GM19467 (cell line): ENCODE measurements around the gene ATP1B2.
"Not testable (repeated sequence)": the region's sequence is repeated elsewhere in the genome, so short reads cannot be mapped to it uniquely, and the experiment has no call there.

ENCODE experiments used
- ATAC-seq: cut with Tn5 transposase; IDR thresholded peaks from one replicate; pipeline ENCODE4 v1.9.1; 2021; ENCODE audit warnings: mild to moderate bottlenecking, moderate library complexity; ENCODE audit not compliant: unreplicated experiment

The ATP1B2 gene

DNA sequence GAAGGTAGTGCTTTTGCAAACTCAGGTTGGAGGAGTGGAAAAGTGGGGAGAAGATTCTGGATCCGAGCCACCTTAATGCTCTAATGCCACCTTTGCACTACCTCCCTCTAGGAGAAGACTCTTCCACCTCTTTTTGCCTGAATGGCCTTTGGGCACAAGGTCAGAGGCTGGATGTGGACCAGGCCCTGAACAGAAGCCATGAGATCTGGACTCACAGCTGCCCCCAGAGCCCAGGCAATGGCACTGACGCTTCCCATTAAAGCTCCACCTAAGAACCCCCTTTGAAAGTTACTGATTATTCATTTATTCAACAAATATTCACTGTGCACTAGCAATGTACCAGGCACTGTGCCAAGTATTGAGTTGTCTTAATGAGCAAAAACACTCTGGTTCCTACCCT, 17.6 kb upstream of the ATP1B2 start:
- no peak for ATAC-seq

DNA sequence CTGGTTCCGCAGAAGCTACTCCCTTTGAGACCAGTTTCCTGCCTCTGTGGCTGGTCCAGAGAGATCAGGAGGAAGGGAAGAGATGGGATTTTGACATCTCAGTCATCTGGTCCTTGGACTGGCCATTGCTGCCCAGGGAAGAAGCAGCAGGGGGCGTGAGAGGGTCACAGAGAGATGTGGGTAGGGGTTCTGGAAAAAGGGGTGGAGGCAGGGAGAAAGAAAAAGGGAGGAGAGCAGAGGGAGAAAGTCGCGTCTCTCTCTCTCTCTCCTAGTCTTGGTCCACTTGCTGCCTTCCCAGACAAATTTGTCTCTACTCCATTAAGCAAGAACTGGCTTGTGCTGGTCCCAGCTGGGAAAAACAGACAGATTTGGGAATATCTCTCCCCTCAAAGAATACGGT, 16.3 kb upstream of the ATP1B2 start:
- no peak for ATAC-seq

DNA sequence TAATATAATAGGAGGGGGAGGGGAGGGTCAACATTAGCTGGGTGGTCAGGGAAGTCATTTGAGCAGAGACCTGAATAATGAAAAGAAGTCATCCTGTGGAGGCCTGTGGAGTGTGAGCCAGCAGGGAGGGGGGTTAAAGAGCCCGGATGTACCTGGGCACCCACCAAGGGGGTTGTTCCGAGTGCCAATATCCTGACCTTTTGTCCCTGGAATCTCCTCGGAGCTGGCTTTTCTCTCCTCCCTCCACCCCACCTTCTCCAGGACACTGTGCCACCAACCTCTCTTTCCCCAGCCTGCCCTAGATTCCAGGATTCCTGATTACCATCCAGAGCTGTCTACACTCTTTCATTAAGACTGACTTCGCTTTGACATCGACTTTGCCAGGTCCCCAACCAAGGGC, 14.6 kb upstream of the ATP1B2 start:
- ATAC-seq = no peak

DNA sequence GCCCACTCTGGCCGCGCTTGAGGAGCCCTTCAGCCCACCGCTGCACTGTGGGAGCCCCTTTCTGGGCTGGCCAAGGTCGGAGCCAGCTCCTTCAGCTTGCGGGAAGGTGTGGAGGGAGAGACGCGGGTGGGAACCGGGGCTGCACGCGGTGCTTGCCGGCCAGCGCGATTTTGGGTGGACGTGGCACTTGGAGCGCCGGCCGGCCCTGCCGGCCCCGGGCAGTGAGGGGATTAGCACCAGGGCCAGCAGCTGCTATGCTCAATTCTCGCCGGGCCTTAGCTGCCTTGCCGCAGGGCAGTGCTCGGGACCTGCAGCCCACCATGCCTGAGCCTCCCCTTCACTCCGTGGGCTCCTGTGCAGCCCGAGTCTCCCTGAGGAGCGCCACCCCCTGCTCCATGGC, 9.9 kb upstream of the ATP1B2 start:
- no peak for ATAC-seq

DNA sequence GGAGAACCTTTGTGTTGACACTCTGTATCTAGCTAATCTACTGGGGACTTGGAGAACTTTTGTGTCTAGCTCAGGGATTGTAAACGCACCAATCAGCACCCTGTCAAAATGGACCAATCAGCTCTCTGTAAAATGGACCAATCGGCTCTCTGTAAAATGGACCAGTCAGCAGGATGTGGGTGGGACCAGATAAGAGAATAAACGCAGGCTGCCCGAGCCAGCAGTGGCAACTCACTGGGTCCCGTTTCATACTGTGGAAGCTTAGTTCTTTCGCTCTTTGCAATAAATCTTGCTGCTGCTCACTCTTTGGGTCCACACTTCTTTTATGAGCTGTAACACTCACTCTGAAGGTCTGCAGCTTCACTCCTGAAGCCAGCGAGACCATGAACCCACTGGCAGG, 9.1 kb upstream of the ATP1B2 start:
- ATAC-seq = not testable (repeated sequence)

DNA sequence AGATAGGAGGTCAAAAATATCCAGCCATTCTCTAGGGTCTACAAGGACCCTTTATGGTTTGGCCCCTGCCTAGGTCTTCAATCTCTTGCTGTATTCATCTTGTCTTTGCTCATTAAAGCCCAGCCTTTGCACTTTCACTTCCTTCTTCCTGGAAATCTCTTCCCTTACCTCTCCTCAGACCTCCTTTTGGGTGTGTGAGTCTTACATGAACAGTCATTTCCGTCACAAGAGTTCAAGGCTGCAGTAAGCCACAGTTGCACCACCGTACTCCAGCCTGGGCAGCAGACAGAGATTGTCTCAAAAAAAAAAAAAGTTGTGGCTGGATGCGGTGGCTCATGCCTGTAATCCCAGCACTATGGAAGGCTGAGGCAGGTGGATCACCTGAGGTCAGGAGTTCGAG, 6.0 kb upstream of the ATP1B2 start:
- ATAC-seq = no peak

DNA sequence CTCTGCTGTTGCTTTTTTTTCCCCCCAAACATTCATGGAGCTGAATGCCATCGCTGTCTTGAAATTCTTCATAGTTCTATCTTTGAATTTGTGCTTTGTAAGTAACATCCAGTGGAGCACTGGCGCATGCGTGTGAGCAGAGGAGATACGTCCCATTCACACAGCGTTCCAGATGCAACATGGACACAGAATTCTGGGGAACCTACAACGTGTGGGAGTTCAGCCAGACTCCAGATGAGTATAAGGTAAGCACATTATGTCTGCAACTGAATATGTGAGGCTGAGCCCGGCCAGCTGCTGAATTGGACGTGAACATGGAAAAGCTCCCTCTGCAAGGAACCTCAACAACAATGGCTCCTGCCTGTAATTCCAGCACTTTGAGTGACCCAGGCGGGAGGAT, 4.3 kb upstream of the ATP1B2 start:
- no peak for ATAC-seq

DNA sequence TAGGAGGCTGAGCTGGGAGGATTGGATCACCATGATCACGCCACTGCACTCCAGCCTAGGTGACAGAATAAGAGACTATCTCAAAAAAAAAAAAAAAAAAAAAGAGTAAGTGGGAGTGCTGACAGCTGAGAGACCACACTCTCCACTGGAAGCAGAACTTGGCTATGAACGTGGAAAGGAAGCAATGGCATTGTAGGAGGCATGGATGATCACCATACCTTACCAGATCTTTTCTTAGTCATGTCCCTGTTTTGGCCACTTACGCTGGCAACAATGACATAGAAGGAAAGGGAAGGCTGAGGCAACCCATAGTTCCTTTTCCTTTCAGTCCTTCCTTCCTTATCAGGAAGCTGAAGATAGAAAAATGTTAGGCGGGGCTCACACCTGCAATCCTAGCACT, 3.7 kb upstream of the ATP1B2 start:
- ATAC-seq = no peak

DNA sequence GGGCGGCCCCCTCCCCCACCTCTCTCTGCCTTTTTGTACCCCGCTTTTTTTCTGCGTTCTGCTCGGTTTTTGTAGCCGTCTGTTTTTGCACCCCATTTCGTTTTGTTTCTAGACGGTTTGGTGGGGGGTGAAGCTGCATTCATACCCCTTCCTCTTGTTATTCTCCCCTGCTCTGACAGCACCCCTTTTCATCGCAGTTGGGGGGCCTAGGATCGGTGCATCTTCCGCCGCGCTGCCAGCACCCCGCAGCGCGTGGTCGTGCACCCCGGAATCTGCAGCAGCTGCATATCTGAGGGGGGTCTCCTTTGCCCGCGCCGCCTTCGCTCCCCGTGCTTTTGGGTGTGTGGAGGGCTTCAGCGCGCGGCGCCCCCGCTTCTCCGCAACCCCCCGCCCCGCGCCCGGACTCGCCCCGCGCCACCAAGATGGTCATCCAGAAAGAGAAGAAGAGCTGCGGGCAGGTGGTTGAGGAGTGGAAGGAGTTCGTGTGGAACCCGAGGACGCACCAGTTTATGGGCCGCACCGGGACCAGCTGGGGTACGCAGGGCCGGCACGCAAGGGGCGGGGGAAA, 455 bp downstream of the ATP1B2 start:
- no peak for ATAC-seq

DNA sequence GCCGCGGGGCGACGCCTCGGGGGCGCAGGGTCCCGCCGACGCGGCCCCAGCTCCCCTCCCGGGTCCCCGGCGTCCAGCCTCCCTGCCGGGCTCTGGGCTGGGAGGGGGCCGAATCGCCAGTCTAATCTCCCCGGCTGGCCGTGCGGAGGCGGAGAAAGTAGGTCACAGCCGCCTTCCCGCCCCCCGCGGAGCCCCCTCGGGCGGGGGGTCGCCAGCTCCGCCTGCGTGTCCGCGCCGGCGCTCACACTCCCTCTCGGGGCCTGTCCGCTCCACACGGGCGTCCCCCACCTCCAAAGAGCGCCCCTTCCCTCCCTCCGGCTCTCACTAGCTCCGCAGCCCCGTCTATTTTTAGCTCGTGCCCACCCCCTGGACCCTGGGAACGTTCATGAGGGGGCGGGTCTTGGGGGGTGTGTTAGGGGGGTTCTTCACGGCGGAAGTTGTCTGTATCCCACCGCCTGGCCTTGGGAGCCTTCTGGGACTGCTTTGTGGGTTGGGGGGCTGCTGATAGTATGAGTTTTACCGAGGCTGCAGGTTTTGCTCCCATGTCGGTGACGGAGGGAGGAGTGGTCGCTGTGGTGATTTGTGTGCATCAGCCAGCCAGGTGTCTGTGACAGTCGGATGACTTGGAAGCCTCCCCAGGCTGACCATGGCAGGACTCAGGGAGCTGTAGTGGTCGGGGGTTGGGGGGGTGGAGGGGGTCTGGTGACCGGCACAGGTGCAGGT, 1.1 kb downstream of the ATP1B2 start:
- no peak for ATAC-seq

DNA sequence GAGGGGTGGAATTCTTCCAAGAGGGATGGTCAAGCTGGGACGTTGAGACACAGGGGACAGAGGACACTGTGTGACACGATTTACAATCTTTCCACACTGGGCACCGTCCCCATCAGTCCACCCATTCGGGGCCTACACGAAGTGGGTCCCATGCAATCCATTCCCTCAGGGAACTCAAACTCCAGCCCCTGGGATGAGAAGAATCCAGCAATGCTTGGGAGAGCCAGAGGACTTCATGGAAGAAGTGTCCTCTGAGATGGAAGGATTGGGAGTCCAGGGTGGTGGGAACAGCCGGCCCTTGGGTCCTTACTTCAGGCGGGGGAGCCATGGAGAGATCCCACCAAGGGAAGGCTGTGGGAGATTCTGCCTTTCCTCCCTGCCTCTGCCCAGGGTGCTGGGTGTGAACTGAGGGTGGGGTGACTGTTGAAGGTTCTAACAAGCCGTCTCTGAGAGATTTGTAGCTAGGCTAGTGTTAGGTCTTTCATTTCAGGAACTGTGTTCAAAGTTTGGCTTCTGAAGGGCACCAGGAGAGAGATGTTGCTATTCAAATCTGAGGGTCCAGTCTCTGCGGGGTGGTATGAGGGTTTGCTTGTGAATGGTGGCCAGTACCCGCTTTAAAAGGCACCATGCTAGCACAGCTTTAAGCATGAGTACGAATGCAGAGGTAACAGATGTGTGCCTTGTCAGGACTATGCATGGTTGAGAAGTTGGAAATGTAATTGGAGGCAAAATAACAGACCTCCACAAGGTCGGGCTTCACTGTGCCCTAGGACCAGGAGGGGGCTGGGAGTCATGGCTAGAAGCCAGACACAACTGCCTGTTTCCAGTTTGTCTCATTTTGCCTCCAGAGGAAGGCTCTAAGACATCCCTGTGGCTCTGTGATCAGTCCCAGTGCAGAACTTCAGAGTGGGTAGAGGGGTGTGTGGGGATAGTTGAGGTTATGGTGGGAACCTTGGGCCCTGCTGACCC, 1.9 kb downstream of the ATP1B2 start:
- ATAC-seq = no peak

DNA sequence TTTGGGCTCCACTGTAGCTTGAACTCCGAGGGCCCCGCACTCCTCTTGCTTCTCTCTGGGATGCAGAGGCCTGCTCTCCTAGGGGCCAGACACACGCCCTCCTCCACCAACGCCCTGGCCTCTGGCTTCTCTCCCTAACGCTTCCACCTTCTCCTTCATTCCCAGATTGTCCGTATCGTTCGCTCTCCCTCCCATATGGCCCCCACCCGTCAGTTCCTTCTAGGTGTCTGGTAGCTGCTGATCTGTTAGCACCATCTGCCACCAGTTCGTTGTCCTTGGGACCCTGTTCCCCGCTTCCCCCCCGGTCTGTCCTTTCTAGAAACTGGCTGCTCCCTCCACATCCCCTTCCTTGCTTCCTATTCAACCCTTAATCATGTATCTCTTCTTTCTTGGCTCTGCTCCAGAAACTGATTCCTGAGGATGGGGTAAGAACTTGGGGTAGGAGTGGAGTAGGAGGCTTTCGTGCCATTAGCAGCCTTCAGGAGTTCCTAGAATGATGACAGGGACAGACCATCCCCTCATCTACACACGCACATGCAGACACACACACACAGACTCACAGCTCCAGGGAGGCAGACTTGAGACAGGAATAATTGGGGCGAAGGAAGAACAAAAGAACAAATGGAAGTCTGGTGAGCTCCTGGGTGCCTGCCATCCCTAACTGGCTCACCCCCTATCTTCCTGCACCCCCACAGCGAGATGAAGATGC, 4.3 kb downstream of the ATP1B2 start:
- no peak for ATAC-seq

DNA sequence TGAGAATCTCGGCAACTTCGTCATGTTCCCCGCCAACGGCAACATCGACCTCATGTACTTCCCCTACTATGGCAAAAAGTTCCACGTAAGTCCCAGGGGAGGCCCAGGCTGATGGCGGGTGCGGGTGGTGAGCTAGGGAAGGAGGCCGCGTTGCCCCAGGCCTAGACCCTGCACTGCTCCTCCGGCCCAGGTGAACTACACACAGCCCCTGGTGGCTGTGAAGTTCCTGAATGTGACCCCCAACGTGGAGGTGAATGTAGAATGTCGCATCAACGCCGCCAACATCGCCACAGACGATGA, 4.8 kb downstream of the ATP1B2 start:
- ATAC-seq = no peak

DNA sequence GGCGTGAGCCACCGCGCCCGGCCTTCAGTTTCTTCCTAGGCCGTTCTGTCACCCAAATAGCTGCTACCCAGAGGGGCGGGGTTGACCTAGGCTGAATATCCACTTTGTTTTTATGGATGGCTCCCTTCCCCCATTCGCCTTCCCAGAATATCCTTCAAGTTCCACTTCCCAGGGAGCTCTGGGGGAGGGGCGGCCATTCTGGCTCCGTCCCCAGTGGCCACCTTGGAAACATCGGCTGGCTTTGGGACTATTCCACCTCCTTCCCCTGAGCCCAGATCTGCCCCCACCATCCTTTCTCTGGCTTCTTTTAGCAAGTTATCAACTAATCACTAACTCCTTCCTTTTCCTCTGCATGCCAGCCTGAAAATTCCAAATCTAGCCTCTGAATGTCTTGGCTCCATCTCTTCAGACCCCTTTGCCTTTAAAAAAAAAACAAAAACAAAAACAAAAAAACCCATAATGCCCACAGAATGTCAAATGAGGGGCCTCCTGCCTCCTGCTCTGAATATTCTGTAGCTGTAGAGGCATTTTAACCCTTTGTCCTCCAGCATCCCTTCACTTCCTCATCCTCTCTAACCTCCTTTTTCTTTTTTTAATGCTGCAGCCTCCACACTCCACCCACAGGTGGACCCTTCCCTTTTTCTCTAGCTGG, 6.4 kb downstream of the ATP1B2 start:
- no peak for ATAC-seq

DNA sequence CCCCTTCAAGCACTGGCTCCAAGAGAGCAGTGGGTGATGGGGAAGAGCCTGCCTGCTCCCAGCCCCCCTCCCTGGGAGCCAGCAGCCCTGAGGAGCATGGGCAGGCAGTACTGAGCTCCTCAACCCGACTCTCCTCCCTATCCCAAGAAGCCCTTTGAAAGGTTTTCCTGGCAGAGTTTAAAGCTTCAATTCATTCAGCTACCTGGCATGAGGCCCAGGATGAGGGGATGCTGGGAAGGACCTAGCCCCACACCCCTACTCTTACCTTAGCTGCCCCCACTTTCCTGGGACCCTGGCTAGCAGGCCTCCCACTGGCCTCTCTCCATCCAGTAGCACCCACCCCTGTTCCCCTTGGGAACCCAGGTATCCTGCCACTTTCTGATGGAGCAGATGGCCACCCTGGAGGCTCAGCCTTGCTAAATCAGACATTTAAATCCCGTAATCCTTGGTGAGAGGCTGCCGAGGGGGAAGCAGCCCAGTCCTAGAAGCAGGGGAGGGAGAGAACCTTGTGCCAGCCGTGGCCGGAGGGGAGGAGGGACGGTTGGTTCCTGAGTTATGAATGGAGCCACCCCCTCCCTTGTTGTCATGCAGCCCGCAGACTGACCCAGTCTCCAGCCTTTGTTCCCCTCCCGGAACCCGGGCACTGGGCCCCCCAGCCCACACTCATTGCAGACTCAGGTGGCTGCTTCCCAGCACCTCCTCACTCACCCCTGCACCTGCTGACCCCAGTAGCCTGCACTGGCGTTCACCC, 17.1 kb downstream of the ATP1B2 start:
- no peak for ATAC-seq

DNA sequence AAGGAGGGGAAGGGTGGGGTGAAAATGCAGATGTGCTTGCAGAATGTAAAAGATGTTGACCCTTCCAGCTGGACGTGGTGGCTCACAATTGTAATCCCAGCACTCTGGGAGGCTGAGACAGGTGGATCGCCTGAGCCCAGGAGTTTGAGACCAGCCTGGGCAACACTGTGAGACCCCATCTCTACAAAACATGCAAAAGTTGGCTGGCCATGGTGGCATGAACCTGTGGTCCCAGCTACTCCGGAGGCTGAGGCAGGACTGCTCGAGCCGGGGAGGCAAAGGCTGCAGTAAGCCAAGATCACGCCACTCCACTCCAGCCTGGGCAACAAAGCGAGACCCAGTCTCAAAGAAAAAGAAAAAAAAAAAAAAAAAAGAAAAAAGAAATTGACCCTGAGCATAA, 17.8 kb downstream of the ATP1B2 start:
- ATAC-seq = no peak

DNA sequence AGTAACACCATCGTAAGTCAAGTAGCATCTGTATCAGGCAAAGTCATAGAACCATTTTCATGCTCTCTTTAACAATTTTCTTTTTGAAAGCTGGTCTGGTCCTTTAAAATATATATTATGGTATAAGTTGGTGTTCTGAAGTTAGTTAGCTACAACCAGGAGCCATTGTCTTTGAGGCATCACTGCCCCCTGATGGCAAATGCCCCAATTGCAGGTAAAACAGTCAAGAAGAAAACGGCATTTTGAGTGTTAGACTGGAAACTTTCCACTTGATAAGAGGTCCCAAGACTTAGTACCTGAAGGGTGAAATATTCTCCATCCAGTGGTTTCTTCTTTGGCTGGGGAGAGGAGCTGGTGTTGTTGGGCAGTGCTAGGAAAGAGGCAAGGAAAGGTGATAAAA, 22.5 kb downstream of the ATP1B2 start:
- ATAC-seq = no peak

DNA sequence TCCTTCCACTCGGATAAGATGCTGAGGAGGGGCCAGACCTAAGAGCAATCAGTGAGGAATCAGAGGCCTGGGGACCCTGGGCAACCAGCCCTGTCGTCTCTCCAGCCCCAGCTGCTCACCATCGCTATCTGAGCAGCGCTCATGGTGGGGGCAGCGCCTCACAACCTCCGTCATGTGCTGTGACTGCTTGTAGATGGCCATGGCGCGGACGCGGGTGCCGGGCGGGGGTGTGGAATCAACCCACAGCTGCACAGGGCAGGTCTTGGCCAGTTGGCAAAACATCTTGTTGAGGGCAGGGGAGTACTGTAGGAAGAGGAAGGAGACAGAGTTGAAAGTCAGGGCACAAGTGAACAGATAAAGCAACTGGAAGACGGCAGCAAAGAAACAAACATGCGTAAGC, 24.2 kb downstream of the ATP1B2 start:
- no peak for ATAC-seq

DNA sequence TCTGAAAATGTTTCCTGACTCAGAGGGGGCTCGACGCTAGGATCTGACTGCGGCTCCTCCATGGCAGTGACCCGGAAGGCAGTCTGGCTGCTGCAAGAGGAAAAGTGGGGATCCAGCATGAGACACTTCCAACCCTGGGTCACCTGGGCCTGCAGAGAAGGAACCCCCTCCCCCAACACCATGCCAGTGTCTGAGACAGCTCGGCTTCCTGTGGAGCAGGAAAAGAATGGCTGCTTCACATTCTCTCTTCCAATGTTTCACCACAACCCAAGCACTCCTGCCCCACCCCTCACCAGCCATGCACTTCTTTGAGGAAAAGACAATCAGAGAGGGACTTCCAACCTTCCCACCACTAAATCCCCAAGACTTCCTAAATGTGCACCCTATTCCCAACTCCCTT, 25.8 kb downstream of the ATP1B2 start:
- ATAC-seq = no peak

DNA sequence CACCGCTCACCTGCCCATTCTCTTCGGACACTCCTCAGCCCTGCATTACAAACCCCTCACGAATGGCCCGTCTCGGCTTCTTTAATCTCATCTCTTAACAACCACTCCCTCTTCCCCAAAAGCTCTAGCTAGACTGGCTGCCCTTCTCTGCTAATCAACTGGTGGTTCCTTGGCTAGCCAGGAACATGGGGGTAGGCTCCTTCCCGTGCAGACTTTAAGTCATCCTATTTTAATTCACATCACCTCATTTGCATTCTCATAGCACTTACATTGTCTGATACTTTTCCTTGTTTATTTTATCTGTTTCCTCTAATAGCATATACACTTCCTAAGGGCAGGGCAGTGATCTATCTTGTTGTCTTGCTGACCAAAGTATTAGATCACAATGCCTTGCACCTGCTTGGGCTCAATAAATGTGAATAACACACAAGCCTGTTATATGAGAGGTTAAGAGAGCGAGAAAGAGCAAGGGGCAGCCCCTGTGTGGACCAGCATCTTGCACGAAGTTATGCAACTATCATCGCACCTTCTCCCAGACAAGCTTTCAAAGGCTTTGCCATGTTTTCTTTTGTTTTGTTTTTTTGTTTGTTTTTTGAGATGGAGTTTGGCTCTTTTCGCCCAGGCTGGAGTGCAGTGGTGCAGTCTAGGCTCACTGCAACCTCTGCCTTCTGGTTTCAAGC, 26.8 kb downstream of the ATP1B2 start:
- no peak for ATAC-seq
